Activated T-cell treated with anti-CD3 and anti-CD28 coated beads, Interleukin-2, amount 50 U/mL, for 72 hours (primary cell): ENCODE data around the gene GNG8. TPM values are rescaled to one million over a fixed set of nuclear protein-coding genes. Genes with fewer than 3 reads are reported as not detected.

Experiments
- ATAC-seq, 2 donors: fragments of 150-1000 bp; cut with Tn5 transposase; replicated peaks in 1 of 2; 2 replicates each; pipeline ENCODE4 v1.10.0; 2021; ENCODE audit warnings: moderate library complexity in 2 of 2, mild to moderate bottlenecking in 1 of 2
- DNase-seq, 2 donors: peaks; one replicate each; pipeline ENCODE4 v3.0.0; 2021 to 2022; ENCODE audit warnings: mixed read lengths in 1 of 2
- H3K27ac Mint-ChIP-seq: one replicate; pipeline ENCODE4 v1.8.0; 2022; ENCODE audit warnings: mild to moderate bottlenecking, moderate library complexity, mixed read lengths
- H3K27me3 Mint-ChIP-seq: one replicate; pipeline ENCODE4 v1.8.0; 2022; ENCODE audit warnings: low read depth, mixed read lengths
- H3K36me3 Mint-ChIP-seq, 2 donors: one replicate each; pipeline ENCODE4 v1.8.0; 2022; ENCODE audit warnings: mixed read lengths in 2 of 2, mild to moderate bottlenecking in 1 of 2; ENCODE audit not compliant: insufficient read depth in 2 of 2
- H3K4me1 Mint-ChIP-seq: one replicate; pipeline ENCODE4 v1.8.0; 2022; ENCODE audit warnings: low read depth, mixed read lengths
- H3K4me3 Mint-ChIP-seq, 2 donors: one replicate each; pipeline ENCODE4 v1.8.0; 2022; ENCODE audit warnings: mild to moderate bottlenecking in 2 of 2, mixed read lengths in 2 of 2, moderate library complexity in 2 of 2
- H3K9me3 Mint-ChIP-seq, 2 donors: one replicate each; pipeline ENCODE4 v1.8.0; 2022; ENCODE audit warnings: mixed read lengths in 2 of 2
- total RNA-seq, 2 donors: library from RNA; stranded (reverse); gene quantifications; one replicate each; pipeline ENCODE4 v1.2.3, GENCODE V29; 2022

Gene GNG8
- total RNA-seq, 2 donors from 2014 or later = 24.8 to 29.5 TPM

DNA sequence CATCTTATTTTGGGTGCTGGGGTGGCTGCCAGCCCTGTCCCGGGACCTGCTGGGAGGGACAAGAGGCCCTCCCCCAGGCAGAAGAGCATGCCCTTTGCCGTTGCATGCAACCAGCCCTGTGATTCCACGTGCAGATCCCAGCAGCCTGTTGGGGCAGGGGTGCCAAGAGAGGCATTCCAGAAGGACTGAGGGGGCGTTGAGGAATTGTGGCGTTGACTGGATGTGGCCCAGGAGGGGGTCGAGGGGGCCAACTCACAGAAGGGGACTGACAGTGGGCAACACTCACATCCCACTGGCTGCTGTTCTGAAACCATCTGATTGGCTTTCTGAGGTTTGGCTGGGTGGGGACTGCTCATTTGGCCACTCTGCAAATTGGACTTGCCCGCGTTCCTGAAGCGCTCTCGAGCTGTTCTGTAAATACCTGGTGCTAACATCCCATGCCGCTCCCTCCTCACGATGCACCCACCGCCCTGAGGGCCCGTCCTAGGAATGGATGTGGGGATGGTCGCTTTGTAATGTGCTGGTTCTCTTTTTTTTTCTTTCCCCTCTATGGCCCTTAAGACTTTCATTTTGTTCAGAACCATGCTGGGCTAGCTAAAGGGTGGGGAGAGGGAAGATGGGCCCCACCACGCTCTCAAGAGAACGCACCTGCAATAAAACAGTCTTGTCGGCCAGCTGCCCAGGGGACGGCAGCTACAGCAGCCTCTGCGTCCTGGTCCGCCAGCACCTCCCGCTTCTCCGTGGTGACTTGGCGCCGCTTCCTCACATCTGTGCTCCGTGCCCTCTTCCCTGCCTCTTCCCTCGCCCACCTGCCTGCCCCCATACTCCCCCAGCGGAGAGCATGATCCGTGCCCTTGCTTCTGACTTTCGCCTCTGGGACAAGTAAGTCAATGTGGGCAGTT is 26.2 kb downstream of the GNG8 start:
- no peaks in the 10 kb centered on the region for H3K9me3 Mint-ChIP-seq
- H3K27ac Mint-ChIP-seq = no peak overlapping the region
- ATAC-seq (no peak), DNase-seq (no peak)
- no peaks in the 10 kb centered on the region for H3K27me3 Mint-ChIP-seq
- H3K4me3 Mint-ChIP-seq = no peak overlapping the region
- peaks cover 60% of the 10 kb centered on the region for H3K4me1 Mint-ChIP-seq
- H3K36me3 Mint-ChIP-seq = peaks cover 9 to 33% of the 10 kb centered on the region in 2 donors

DNA sequence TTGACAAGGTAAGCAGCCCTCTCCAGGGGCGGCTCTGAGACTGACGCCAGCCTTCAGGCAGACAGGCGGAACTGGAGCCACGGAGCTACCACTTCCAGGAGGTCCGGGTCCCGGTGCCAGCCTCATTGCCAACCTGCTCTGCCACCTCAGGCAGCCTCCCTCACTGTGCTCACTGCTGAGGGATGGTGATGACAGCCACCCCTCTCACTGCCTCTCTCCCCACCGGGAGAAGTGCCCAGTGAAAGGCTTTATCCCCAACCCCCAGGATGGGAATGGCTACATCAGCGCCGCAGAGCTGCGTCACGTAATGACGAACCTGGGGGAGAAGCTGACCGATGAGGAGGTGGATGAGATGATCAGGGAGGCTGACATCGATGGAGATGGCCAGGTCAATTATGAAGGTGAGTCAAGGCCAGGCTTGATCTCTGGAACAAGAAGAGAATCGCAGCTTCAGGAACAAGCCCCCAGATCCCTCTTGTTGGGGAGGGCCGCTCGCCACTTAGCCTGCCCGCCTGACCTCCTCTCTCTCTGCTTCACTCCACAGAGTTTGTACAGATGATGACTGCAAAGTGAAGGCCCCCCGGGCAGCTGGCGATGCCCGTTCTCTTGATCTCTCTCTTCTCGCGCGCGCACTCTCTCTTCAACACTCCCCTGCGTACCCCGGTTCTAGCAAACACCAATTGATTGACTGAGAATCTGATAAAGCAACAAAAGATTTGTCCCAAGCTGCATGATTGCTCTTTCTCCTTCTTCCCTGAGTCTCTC is 27.2 kb downstream of the GNG8 start:
- ATAC-seq = no peak
- Mint-ChIP-seq H3K27ac (no peak overlapping the region), H3K9me3 (no peaks in the 10 kb centered on the region), H3K27me3 (no peaks in the 10 kb centered on the region), H3K4me1 (peaks cover 57% of the 10 kb centered on the region), H3K4me3 (no peak overlapping the region), H3K36me3 (peaks cover 9 to 33% of the 10 kb centered on the region in 2 donors)
- DNase-seq = no peak

GRCh38 chr19:46608178-46608577 is 27.8 kb downstream of the GNG8 start:
- Mint-ChIP-seq H3K36me3 (peaks cover 9 to 33% of the 10 kb centered on the region in 2 donors), H3K27ac (no peak overlapping the region), H3K9me3 (no peaks in the 10 kb centered on the region)

GRCh38 chr19:46607448-46607841 is 28.6 kb downstream of the GNG8 start:
- H3K4me1 Mint-ChIP-seq = peaks cover 60% of the 10 kb centered on the region
- DNase-seq (no peak), ATAC-seq (no peak)
- no peaks in the 10 kb centered on the region for H3K9me3 Mint-ChIP-seq
- no peak overlapping the region for H3K27ac Mint-ChIP-seq
- peaks cover 9 to 33% of the 10 kb centered on the region in 2 donors for H3K36me3 Mint-ChIP-seq
- no peak overlapping the region for H3K4me3 Mint-ChIP-seq
- no peaks in the 10 kb centered on the region for H3K27me3 Mint-ChIP-seq

More at GRCh38 chr19:46608178-46608577, 27.8 kb downstream of the GNG8 start:
- DNase-seq (no peak), ATAC-seq (no peak)
- no peaks in the 10 kb centered on the region for H3K27me3 Mint-ChIP-seq
- H3K4me1 Mint-ChIP-seq = peaks cover 58% of the 10 kb centered on the region
- H3K4me3 Mint-ChIP-seq = no peak overlapping the region

GRCh38 chr19:46606681-46607447 is 29.1 kb downstream of the GNG8 start:
- peak overlapping the region; percentile 70 for H3K27ac Mint-ChIP-seq
- peaks cover 14 to 38% of the 10 kb centered on the region in 2 donors for H3K36me3 Mint-ChIP-seq
- ATAC-seq (no peak), DNase-seq (no peak)
- peaks cover 59% of the 10 kb centered on the region for H3K4me1 Mint-ChIP-seq
- no peaks in the 10 kb centered on the region for H3K9me3 Mint-ChIP-seq
- H3K27me3 Mint-ChIP-seq = no peaks in the 10 kb centered on the region
- H3K4me3 Mint-ChIP-seq = no peak overlapping the region

- H3K4me1 Mint-ChIP-seq = peaks cover 50% of the 10 kb centered on the region
- no peaks in the 10 kb centered on the region for H3K9me3 Mint-ChIP-seq
- no peak overlapping the region for H3K4me3 Mint-ChIP-seq
- no peaks in the 10 kb centered on the region for H3K27me3 Mint-ChIP-seq
- peaks cover 14 to 36% of the 10 kb centered on the region in 2 donors for H3K36me3 Mint-ChIP-seq
- no peak for ATAC-seq
- no peak for DNase-seq
- peak overlapping the region; percentile 70 for H3K27ac Mint-ChIP-seq
Measured at GRCh38 chr19:46606019-46606418, 30.0 kb downstream of the GNG8 start.

GRCh38 chr19:46605356-46605821 is 30.6 kb downstream of the GNG8 start:
- ATAC-seq (no peak), DNase-seq (no peak)
- peaks cover 17 to 32% of the 10 kb centered on the region in 2 donors for H3K36me3 Mint-ChIP-seq
- no peaks in the 10 kb centered on the region for H3K27me3 Mint-ChIP-seq
- H3K4me3 Mint-ChIP-seq = no peak overlapping the region
- no peaks in the 10 kb centered on the region for H3K9me3 Mint-ChIP-seq
- peaks cover 44% of the 10 kb centered on the region for H3K4me1 Mint-ChIP-seq
- H3K27ac Mint-ChIP-seq = no peak overlapping the region

DNA sequence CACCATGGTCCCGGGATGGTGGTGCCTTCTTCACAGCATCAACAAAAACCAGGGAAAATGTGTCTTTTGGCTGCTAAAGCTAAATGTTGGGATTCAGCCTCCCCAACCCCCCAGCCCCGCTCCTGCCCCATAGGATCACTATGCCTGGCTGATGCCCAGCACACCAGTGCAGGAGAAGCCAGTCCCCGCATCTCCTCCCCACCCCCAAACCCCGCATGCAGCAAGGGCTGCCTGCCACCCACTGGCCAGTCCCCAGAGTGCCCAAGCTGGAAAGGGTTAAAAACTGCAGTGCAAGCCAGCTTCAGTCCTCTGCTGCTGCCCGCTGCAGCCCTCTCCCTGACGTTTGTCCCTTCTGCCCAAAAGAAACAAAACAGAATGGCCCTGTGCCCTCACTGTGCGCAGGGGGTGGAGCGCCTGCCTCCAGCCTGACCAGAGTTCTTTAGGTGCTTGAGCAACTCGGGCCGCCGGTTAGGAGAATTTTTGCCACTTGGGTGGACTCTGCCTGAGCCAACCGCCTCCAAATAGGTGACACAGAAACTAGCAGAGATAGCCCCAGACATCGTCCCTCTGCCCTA is 31.1 kb downstream of the GNG8 start:
- DNase-seq (no peak), ATAC-seq (no peak)
- Mint-ChIP-seq H3K27me3 (no peaks in the 10 kb centered on the region), H3K4me3 (peak overlapping the region in 1 of 2 donors; percentile 99), H3K27ac (no peak overlapping the region), H3K9me3 (no peaks in the 10 kb centered on the region), H3K4me1 (peaks cover 44% of the 10 kb centered on the region), H3K36me3 (peaks cover 17 to 32% of the 10 kb centered on the region in 2 donors)

DNA sequence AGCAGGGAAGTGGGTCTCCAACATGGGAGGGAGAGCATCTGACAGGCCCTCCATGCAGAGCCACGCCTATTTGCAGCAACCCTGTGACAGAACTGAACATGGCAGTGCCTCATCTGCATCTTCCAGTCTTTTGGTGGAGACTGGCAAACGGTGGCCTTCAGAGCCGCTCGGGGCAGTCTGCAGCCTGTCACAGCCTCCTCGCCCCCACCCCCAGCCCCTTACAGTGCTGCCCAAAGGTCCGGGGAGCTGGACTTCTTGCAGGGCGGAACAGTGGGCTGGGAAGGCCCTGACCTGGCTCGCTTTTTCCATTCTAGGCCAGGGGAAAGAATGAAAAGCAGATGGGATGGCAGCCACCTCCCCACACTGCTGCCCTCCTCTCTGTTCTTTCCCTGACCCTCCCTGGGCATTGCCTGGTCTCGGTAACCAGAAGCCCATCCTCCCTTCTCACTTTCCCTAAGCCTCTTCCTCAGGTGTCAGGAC is 32.2 kb downstream of the GNG8 start:
- peaks cover 47% of the 10 kb centered on the region for H3K4me1 Mint-ChIP-seq
- DNase-seq (no peak), ATAC-seq (no peak)
- H3K27ac Mint-ChIP-seq = peak overlapping the region; percentile 96
- H3K36me3 Mint-ChIP-seq = peaks cover 15 to 31% of the 10 kb centered on the region in 2 donors
- H3K4me3 Mint-ChIP-seq = peak overlapping the region; percentile 99
- H3K9me3 Mint-ChIP-seq = no peaks in the 10 kb centered on the region
- H3K27me3 Mint-ChIP-seq = no peaks in the 10 kb centered on the region

- ATAC-seq (no peak), DNase-seq (no peak)
- Mint-ChIP-seq H3K4me3 (peak overlapping the region; percentile 99), H3K9me3 (peaks cover 0 to 3% of the 10 kb centered on the region in 2 donors), H3K36me3 (peaks cover 19 to 35% of the 10 kb centered on the region in 2 donors), H3K27me3 (no peaks in the 10 kb centered on the region), H3K27ac (peak overlapping the region; percentile 96), H3K4me1 (peaks cover 46% of the 10 kb centered on the region)
Measured at GRCh38 chr19:46603195-46603637, 32.8 kb downstream of the GNG8 start.

- Mint-ChIP-seq H3K4me1 (peaks cover 45% of the 10 kb centered on the region), H3K27me3 (no peaks in the 10 kb centered on the region), H3K4me3 (peak overlapping the region; percentile 99), H3K36me3 (peaks cover 19 to 29% of the 10 kb centered on the region in 2 donors), H3K9me3 (peaks cover 0 to 3% of the 10 kb centered on the region in 2 donors), H3K27ac (peak overlapping the region; percentile 96)
- peak; percentile 56 to 59 for DNase-seq
- ATAC-seq = peak; percentile 13 to 14
Measured at GRCh38 chr19:46602392-46603194, 33.4 kb downstream of the GNG8 start.
